Measurements from ENCODE around the gene SLC25A43. TPM values are rescaled to one million over a fixed set of nuclear protein-coding genes. Genes with fewer than 3 reads are reported as not detected.

SLC25A43 gene
- total and polyA plus RNA-seq, 3 donors from 2014 or later: 3.9 to 6.9 (median 5.8) TPM

GRCh38 chrX:119389214-119389613 is 9.9 kb upstream of the SLC25A43 start:
- Histone ChIP-seq H3K4me3 (no peak overlapping the region), H3K4me1 (no peaks in the 10 kb centered on the region), H3K27ac (no peak overlapping the region), H3K27me3 (no peaks in the 10 kb centered on the region), H3K9me3 (no peaks in the 10 kb centered on the region), H3K36me3 (ENCODE audit: low read depth, missing control alignments) (no peaks in the 10 kb centered on the region)
- DNase-seq: no peak
- TF ChIP-seq, protein P1, sequence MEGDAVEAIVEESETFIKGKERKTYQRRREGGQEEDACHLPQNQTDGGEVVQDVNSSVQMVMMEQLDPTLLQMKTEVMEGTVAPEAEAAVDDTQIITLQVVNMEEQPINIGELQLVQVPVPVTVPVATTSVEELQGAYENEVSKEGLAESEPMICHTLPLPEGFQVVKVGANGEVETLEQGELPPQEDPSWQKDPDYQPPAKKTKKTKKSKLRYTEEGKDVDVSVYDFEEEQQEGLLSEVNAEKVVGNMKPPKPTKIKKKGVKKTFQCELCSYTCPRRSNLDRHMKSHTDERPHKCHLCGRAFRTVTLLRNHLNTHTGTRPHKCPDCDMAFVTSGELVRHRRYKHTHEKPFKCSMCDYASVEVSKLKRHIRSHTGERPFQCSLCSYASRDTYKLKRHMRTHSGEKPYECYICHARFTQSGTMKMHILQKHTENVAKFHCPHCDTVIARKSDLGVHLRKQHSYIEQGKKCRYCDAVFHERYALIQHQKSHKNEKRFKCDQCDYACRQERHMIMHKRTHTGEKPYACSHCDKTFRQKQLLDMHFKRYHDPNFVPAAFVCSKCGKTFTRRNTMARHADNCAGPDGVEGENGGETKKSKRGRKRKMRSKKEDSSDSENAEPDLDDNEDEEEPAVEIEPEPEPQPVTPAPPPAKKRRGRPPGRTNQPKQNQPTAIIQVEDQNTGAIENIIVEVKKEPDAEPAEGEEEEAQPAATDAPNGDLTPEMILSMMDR (IDR thresholded peaks at IDR 0.05): no peak
- no peak for TF ChIP-seq POLR2A (IDR thresholded peaks at IDR 0.05)
- intact Hi-C loops (cut with DNase I; ENCODE audit: low total_unique reads): no loop called here
- WGBS, 2 donors: 45 to 54% methylated on average over 4 of the region's 4 CpGs

DNA sequence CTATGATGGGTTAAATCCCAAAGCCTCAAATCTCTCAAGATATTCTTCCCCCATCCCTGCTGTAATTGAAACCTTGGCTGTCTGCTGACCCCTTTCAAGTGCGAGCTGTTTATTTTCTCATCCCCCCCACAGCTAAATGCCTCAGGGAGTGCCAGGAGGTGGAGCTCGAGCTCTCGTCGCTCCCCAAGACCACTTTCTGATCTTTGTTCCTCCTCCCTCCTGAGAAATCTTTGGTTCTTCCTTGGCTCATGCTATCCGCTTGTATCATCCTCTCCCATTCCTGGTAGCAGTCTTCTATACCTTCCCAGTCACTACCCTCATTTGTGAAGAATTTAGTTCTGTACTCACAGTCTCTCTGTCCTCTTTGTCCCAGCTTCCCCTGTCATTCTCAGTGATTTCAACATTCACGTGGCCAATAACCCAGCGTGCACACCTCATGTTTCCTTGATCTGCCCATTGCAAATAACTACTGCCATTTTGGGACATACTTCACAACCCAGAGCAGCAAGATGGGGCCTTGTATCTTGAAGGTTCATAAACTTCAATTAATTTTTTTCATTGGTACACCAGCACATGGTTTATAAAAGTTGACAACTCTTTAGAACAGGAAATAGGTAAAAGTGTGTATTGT is 9.2 kb upstream of the SLC25A43 start:
- H3K4me1 ChIP-seq: no peaks in the 10 kb centered on the region
- no peaks in the 10 kb centered on the region for H3K27me3 ChIP-seq
- no peak overlapping the region for H3K27ac ChIP-seq
- no peak overlapping the region for H3K4me3 ChIP-seq
- no peak for DNase-seq
- WGBS, 2 donors: 40 to 43% methylated on average over 7 of the region's 7 CpGs
- TF ChIP-seq, protein P1 (IDR thresholded peaks at IDR 0.05): no peak
- no peak for TF ChIP-seq POLR2A (IDR thresholded peaks at IDR 0.05)
- H3K36me3 ChIP-seq (ENCODE audit: low read depth, missing control alignments): no peaks in the 10 kb centered on the region
- intact Hi-C loops (cut with DNase I; ENCODE audit: low total_unique reads): no loop called here
- H3K9me3 ChIP-seq: no peaks in the 10 kb centered on the region

DNA sequence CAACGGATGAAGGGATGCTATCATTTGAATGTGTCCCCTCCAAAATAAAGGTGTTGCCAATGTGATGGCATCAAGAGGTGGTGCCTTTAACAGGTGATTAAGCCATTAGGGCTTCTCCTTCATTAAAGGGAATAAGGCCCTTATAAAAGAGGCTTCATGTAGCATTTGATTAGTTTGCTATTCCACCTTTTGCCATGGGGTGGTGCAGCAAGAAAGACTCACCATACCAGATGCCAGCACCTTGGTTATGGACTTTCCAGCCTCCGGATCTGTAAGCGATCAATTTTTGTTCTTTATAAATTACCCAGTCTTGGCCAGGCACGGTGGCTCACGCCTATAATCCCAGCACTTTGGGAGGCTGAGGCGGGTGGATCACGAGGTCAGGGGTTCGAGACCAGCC is 7.9 kb upstream of the SLC25A43 start:
- 90 to 98% methylated on average over 2 to 8 of the region's 8 CpGs for WGBS, 2 donors
- Histone ChIP-seq H3K4me1 (no peaks in the 10 kb centered on the region), H3K27me3 (no peaks in the 10 kb centered on the region), H3K27ac (no peak overlapping the region), H3K36me3 (ENCODE audit: low read depth, missing control alignments) (no peaks in the 10 kb centered on the region), H3K4me3 (no peak overlapping the region), H3K9me3 (no peaks in the 10 kb centered on the region)
- TF ChIP-seq, protein P1 (IDR thresholded peaks at IDR 0.05): no peak
- no peak for TF ChIP-seq POLR2A (IDR thresholded peaks at IDR 0.05)
- DNase-seq: no peak
- intact Hi-C loops (cut with DNase I; ENCODE audit: low total_unique reads): no loop called here

DNA sequence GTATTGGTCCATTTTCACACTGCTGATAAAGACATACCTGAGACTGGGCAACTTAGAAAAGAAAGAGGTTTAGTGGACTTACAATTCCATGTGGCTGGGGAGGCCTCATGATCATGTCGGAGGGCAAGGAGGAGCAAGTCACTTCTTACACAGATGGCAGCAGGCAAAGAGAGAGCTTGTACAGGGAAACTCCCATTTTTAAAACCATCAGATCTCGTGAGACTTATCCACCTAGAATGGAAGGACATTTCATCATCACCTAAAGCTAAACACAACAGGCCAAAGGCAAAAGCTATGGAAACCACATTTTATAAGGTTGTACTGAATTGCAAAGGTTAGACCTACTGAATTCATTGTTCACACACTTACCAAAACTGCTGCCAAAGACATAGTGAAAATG is 6.0 kb upstream of the SLC25A43 start:
- Histone ChIP-seq H3K27me3 (no peaks in the 10 kb centered on the region), H3K4me3 (no peak overlapping the region), H3K36me3 (ENCODE audit: low read depth, missing control alignments) (no peaks in the 10 kb centered on the region), H3K9me3 (no peaks in the 10 kb centered on the region), H3K27ac (no peak overlapping the region), H3K4me1 (no peaks in the 10 kb centered on the region)
- TF ChIP-seq, protein P1 (IDR thresholded peaks at IDR 0.05): no peak
- TF ChIP-seq POLR2A (IDR thresholded peaks at IDR 0.05): no peak
- DNase-seq: no peak
- intact Hi-C loops (cut with DNase I; ENCODE audit: low total_unique reads): no loop called here
- 92 to 93% methylated on average over 2 of the region's 2 CpGs for WGBS, 2 donors

GRCh38 chrX:119398587-119398973 is 556 bp upstream of the SLC25A43 start:
- H3K4me3 ChIP-seq: peak overlapping the region; percentile 60 to 65
- no peak for TF ChIP-seq POLR2A (IDR thresholded peaks at IDR 0.05)
- TF ChIP-seq, protein P1 (IDR thresholded peaks at IDR 0.05): no peak
- no peaks in the 10 kb centered on the region for H3K27me3 ChIP-seq
- intact Hi-C loops (cut with DNase I; ENCODE audit: low total_unique reads): no loop called here
- no peaks in the 10 kb centered on the region for H3K36me3 ChIP-seq (ENCODE audit: low read depth, missing control alignments)
- no peak for DNase-seq
- peak overlapping the region; percentile 39 to 61 for H3K27ac ChIP-seq
- WGBS, 2 donors: 3 to 5% methylated on average over 3 of the region's 3 CpGs
- H3K9me3 ChIP-seq: no peaks in the 10 kb centered on the region
- no peaks in the 10 kb centered on the region for H3K4me1 ChIP-seq
